Mesendoderm (in vitro differentiated cells): Measurements from ENCODE around the gene LRRTM1.

Experiments used
- DNase-seq: peaks from one replicate; pipeline ENCODE4 v3.0.0; 2013
- H2AK5ac ChIP-seq: 2 replicates; pipeline ENCODE4 v1.6.1; 2013; ENCODE audit warnings: low read length, inconsistent platforms
- H2BK120ac ChIP-seq: 2 replicates; pipeline ENCODE4 v1.6.1; 2013; ENCODE audit warnings: low read depth, mild to moderate bottlenecking, low read length, moderate library complexity, mixed read lengths
- H2BK15ac ChIP-seq: replicated peaks from 2 replicates; pipeline ENCODE4 v1.6.1; 2013; ENCODE audit warnings: low read depth, mild to moderate bottlenecking, moderate library complexity
- H2BK5ac ChIP-seq: 2 replicates; pipeline ENCODE4 v1.6.1; 2013; ENCODE audit warnings: low read length, inconsistent platforms
- H3K18ac ChIP-seq: 2 replicates; pipeline ENCODE4 v1.6.1; 2013; ENCODE audit warnings: mild to moderate bottlenecking, low read length, mixed read lengths
- H3K23ac ChIP-seq: one replicate; pipeline ENCODE4 v1.6.1; 2013; ENCODE audit warnings: low read length
- H3K27ac ChIP-seq: 2 replicates; pipeline ENCODE4 v1.5.1; 2013; ENCODE audit warnings: low read depth, mild to moderate bottlenecking, inconsistent platforms, low read length, moderate library complexity
- H3K27me3 ChIP-seq: 2 replicates; pipeline ENCODE4 v1.6.1; 2013; ENCODE audit warnings: low read length, control low read depth, mild to moderate bottlenecking, inconsistent platforms; ENCODE audit not compliant: insufficient read depth, poor library complexity
- H3K36me3 ChIP-seq: 2 replicates; pipeline ENCODE4 v1.6.1; 2013; ENCODE audit warnings: low read length, inconsistent platforms; ENCODE audit not compliant: control insufficient read depth, insufficient read depth
- H3K4ac ChIP-seq: one replicate; pipeline ENCODE4 v1.6.1; 2013; ENCODE audit warnings: low read depth, mild to moderate bottlenecking, low read length, moderate library complexity
- H3K4me1 ChIP-seq: 2 replicates; pipeline ENCODE4 v1.6.1; 2013; ENCODE audit warnings: low read depth, low read length, inconsistent platforms; ENCODE audit not compliant: control insufficient read depth
- H3K4me2 ChIP-seq: 2 replicates; pipeline ENCODE4 v1.6.1; 2013; ENCODE audit warnings: low read length
- H3K4me3 ChIP-seq: 2 replicates; pipeline ENCODE4 v1.5.1; 2013; ENCODE audit warnings: mild to moderate bottlenecking, low read length
- H3K56ac ChIP-seq: one replicate; pipeline ENCODE4 v1.6.1; 2013; ENCODE audit warnings: low read length
- H3K79me1 ChIP-seq: 2 replicates; pipeline ENCODE4 v1.6.1; 2013; ENCODE audit warnings: low read length, inconsistent platforms
- H3K79me2 ChIP-seq: 2 replicates; pipeline ENCODE4 v1.6.1; 2013; ENCODE audit warnings: mild to moderate bottlenecking, low read length; ENCODE audit not compliant: control insufficient read depth, insufficient read depth
- H3K9ac ChIP-seq: 2 replicates; pipeline ENCODE4 v1.6.1; 2013; ENCODE audit warnings: low read length, inconsistent platforms
- H4K5ac ChIP-seq: one replicate; pipeline ENCODE4 v1.6.1; 2013; ENCODE audit warnings: low read length
- H4K8ac ChIP-seq: one replicate; pipeline ENCODE4 v1.6.1; 2013; ENCODE audit warnings: low read depth, mild to moderate bottlenecking, control low read depth, low read length, moderate library complexity
- WGBS: extraction: QIAGEN DNeasy Blood & Tissue Kit; methylation state at CpG from one replicate; pipeline ENCODE4 v1.1.7; 2013; ENCODE audit warnings: low lambda C conversion rate, missing lambda C conversion rate; ENCODE audit not compliant: insufficient coverage; ENCODE audit errors: extremely low coverage; 5-methylcytosine and 5-hydroxymethylcytosine counted together

LRRTM1 gene

DNA sequence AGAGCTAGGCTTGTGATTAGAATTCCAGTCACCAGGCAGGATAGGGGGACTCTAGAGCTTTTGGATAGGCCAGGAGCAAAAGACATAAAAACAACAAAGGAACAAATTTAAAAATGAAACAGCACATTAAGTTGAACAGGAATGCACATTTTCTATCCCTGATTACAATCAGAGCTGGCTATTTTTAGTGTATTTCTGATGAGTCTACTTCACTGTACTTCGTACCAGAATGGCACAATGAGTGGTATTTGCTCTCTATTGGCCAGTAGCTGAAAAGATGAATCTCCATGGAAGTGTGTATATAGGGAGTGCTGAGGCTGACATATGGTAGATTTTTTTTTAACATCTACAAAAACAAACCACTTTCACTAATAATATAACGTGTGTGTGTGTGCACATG is 34.2 kb upstream of the LRRTM1 start:
- no CpG with 5 or more reads among the region's 2 CpGs for WGBS
- Histone ChIP-seq H3K79me2 (no peaks in the 10 kb centered on the region), H3K23ac (no peak overlapping the region), H3K4me2 (no peak overlapping the region), H3K36me3 (no peaks in the 10 kb centered on the region), H3K27ac (no peak overlapping the region), H3K27me3 (no peaks in the 10 kb centered on the region), H3K4ac (no peak overlapping the region), H3K4me1 (no peaks in the 10 kb centered on the region), H2BK15ac (no peak overlapping the region), H3K9ac (no peak overlapping the region), H4K8ac (no peak overlapping the region), H3K56ac (no peak overlapping the region), H3K18ac (no peak overlapping the region), H2BK5ac (no peak overlapping the region), H2BK120ac (no peak overlapping the region), H4K5ac (no peak overlapping the region), H3K4me3 (no peak overlapping the region), H3K79me1 (no peaks in the 10 kb centered on the region), H2AK5ac (no peak overlapping the region)
- DNase-seq: no peak

- H3K4me2 ChIP-seq: no peak overlapping the region
- WGBS: no CpG with 5 or more reads among the region's 1 CpG
- H2AK5ac ChIP-seq: no peak overlapping the region
- no peaks in the 10 kb centered on the region for H3K27me3 ChIP-seq
- H3K79me2 ChIP-seq: no peaks in the 10 kb centered on the region
- no peak overlapping the region for H3K18ac ChIP-seq
- no peak overlapping the region for H3K23ac ChIP-seq
- H4K8ac ChIP-seq: no peak overlapping the region
- H3K4me1 ChIP-seq: no peaks in the 10 kb centered on the region
- no peak overlapping the region for H2BK15ac ChIP-seq
- no peak overlapping the region for H4K5ac ChIP-seq
- no peaks in the 10 kb centered on the region for H3K79me1 ChIP-seq
- no peak overlapping the region for H3K56ac ChIP-seq
- H2BK5ac ChIP-seq: no peak overlapping the region
- no peak overlapping the region for H2BK120ac ChIP-seq
- no peaks in the 10 kb centered on the region for H3K36me3 ChIP-seq
- DNase-seq: no peak
- no peak overlapping the region for H3K4me3 ChIP-seq
- no peak overlapping the region for H3K4ac ChIP-seq
- no peak overlapping the region for H3K9ac ChIP-seq
- no peak overlapping the region for H3K27ac ChIP-seq
Observed at GRCh38 chr2:80335411-80335810, 30.9 kb upstream of the LRRTM1 start.

- Histone ChIP-seq H4K5ac (no peak overlapping the region), H3K4me2 (no peak overlapping the region), H3K27me3 (no peaks in the 10 kb centered on the region), H3K4ac (no peak overlapping the region), H3K23ac (no peak overlapping the region), H3K79me1 (no peaks in the 10 kb centered on the region), H2BK120ac (no peak overlapping the region), H3K9ac (no peak overlapping the region), H3K36me3 (no peaks in the 10 kb centered on the region), H2BK15ac (no peak overlapping the region), H3K27ac (no peak overlapping the region), H3K56ac (no peak overlapping the region), H2BK5ac (no peak overlapping the region), H3K4me3 (no peak overlapping the region), H4K8ac (no peak overlapping the region), H3K18ac (no peak overlapping the region), H2AK5ac (no peak overlapping the region), H3K79me2 (no peaks in the 10 kb centered on the region), H3K4me1 (peaks cover 2% of the 10 kb centered on the region)
- WGBS: no CpG with 5 or more reads among the region's 5 CpGs
- DNase-seq: no peak
Observed at GRCh38 chr2:80333886-80334285, 29.3 kb upstream of the LRRTM1 start.

DNA sequence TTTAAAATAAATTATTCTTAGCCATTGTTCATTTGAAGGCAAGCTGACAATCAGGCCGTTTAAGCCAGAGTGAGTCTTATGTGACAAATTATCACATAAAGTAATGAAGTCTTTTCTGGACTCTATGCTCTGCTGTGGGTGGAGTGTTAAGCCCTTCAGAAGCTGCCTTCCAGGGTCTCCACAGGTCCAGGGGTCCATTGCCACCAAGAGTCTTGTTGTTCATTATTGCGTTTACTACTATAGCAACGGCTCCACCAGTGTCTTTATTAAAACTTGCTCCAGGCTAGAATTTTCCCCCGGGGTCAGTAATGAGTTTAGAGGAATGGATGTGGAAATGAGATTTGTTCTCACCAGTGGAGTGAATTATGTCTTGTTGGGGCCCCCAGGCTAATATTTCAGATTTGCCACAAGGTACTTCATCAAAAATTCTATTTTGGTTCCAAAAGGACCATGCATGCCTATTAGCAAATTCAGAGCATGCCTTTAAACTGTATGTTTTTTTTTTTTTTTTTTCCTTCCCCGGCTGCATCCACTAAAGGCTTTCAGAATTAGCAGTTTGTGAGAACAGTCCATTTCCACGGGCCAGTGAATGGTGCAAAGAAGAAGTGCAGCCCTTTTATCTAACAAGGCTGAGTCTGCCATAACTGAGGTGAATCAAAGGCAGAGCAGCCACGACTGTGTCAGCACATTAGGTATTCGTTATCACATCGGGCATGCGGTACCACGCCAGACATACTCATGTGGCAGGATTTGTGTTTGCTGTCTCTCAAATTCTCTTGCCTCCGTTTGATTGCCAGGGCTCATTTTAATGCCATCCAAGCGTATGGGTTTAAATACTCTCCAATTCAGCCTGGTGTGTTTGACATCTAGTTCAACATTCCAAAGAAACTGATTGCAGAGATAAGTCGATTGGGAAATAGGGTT is 26.2 kb upstream of the LRRTM1 start:
- H2BK120ac ChIP-seq: no peak overlapping the region

DNA sequence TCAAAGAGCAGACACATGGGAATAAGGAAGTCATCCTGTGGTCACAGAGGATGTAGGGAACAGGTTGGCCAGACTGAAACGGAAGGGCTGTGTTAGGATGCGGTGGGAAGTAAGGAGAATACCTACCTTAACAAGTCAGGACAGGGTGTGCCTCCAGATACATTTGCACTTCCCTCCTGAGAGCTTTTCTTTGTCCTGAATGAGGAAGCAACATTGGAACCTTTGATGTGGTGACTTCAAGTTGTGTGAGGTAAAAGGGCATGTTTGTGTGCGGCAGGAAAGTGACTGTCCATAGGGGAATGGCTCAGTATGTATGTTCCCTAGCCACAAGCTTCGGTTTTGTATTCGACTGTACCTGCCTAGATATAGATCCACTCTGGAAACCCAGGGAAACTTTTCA is 24.9 kb upstream of the LRRTM1 start:
- Histone ChIP-seq H3K4me1 (peaks cover 12% of the 10 kb centered on the region), H3K27ac (no peak overlapping the region), H3K56ac (no peak overlapping the region), H2BK15ac (no peak overlapping the region), H3K79me1 (no peaks in the 10 kb centered on the region), H4K8ac (no peak overlapping the region), H3K36me3 (no peaks in the 10 kb centered on the region), H3K18ac (no peak overlapping the region), H3K9ac (no peak overlapping the region), H3K4me2 (no peak overlapping the region), H4K5ac (no peak overlapping the region), H3K23ac (peak overlapping the region; percentile 19), H2AK5ac (peak overlapping the region; percentile 76), H2BK120ac (no peak overlapping the region), H2BK5ac (peak overlapping the region; percentile 38), H3K79me2 (no peaks in the 10 kb centered on the region), H3K27me3 (no peaks in the 10 kb centered on the region), H3K4me3 (no peak overlapping the region), H3K4ac (no peak overlapping the region)
- DNase-seq: no peak
- WGBS: no CpG with 5 or more reads among the region's 5 CpGs

More for the DNA sequence above, 26.2 kb upstream of the LRRTM1 start:
- no peak overlapping the region for H4K8ac ChIP-seq
- WGBS: no CpG with 5 or more reads among the region's 14 CpGs
- H2BK15ac ChIP-seq: no peak overlapping the region
- no peak overlapping the region for H3K23ac ChIP-seq
- no peaks in the 10 kb centered on the region for H3K36me3 ChIP-seq
- no peak overlapping the region for H4K5ac ChIP-seq
- no peak overlapping the region for H3K56ac ChIP-seq
- peak overlapping the region; percentile 46 for H3K18ac ChIP-seq
- H3K27ac ChIP-seq: no peak overlapping the region
- no peak overlapping the region for H3K4ac ChIP-seq
- H3K79me2 ChIP-seq: no peaks in the 10 kb centered on the region
- no peak for DNase-seq
- H3K9ac ChIP-seq: no peak overlapping the region
- H3K27me3 ChIP-seq: no peaks in the 10 kb centered on the region
- H3K4me2 ChIP-seq: no peak overlapping the region
- H3K79me1 ChIP-seq: no peaks in the 10 kb centered on the region
- no peak overlapping the region for H2BK5ac ChIP-seq
- H2AK5ac ChIP-seq: no peak overlapping the region
- peaks cover 10% of the 10 kb centered on the region for H3K4me1 ChIP-seq
- no peak overlapping the region for H3K4me3 ChIP-seq
